Tibial nerve (tissue), 4 donors: ENCODE results near the gene TBC1D4. TPM values are rescaled to one million over a fixed set of nuclear protein-coding genes. Genes with fewer than 3 reads are reported as not detected.

Experiments
- DNase-seq, 2 donors: peaks; one replicate each; pipeline ENCODE4 v3.0.0-alpha.2; 2019; ENCODE audit warnings: low spot score in 2 of 2
- H3K27ac ChIP-seq, 4 donors: fragments of 200-600 bp; sonication (generic) in 3 of 4; one replicate each; pipeline ENCODE4 v1.5.1; 2017 to 2019; ENCODE audit warnings: mild to moderate bottlenecking in 1 of 4
- H3K27me3 ChIP-seq, 2 donors: fragments of 200-600 bp; sonication (generic) in 1 of 2; one replicate each; pipeline versions ENCODE4 v1.5.1 to v1.6.0; 2017 to 2019
- H3K36me3 ChIP-seq, 3 donors: fragments of 200-600 bp; sonication (generic); one replicate each; pipeline ENCODE4 v1.5.1; 2018 to 2019
- H3K4me1 ChIP-seq, 4 donors: fragments of 200-600 bp; sonication (generic) in 3 of 4; one replicate each; pipeline ENCODE4 v1.5.1; 2017 to 2019
- H3K4me3 ChIP-seq, 4 donors: fragments of 200-600 bp; sonication (generic) in 3 of 4; one replicate each; pipeline ENCODE4 v1.5.1; 2017 to 2019; ENCODE audit warnings: mild to moderate bottlenecking in 1 of 4, moderate library complexity in 1 of 4
- H3K9me3 ChIP-seq, 4 donors: fragments of 200-600 bp; sonication (generic) in 3 of 4; one replicate each; pipeline ENCODE4 v1.5.1; 2017 to 2019
- EP300 ChIP-seq, 2 donors: sonication (generic); formaldehyde crosslinking; IDR thresholded peaks; one replicate each; pipeline ENCODE4 v1.6.1; 2017; ENCODE audit warnings: antibody characterized with exemption in 2 of 2, mild to moderate bottlenecking in 1 of 2
- POLR2A ChIP-seq, 2 donors: fragments of 450-650 bp; IDR thresholded peaks; one replicate each; pipeline ENCODE4 v1.6.1; 2017; ENCODE audit warnings: antibody characterized with exemption in 2 of 2, mild to moderate bottlenecking in 2 of 2, moderate library complexity in 2 of 2
- whole genome bisulfite sequencing, 2 donors: methylation state at CpG; one replicate each; pipeline ENCODE4 v1.1.5; 2018; 5-methylcytosine and 5-hydroxymethylcytosine counted together
- total RNA-seq, 4 donors: library from RNA; depleted of rRNA; stranded (reverse); fragments of >200 nt; gene quantifications; one replicate each; pipeline ENCODE4 v1.1.0, GENCODE V29; 2016
- TF ChIP-seq, protein P1 (sequence below), 5 experiments: fragments of 200-600 bp in 3 of 5; fragments of 450-650 bp in 2 of 5; sonication (generic) in 3 of 5; IDR thresholded peaks; one replicate each; pipeline ENCODE4 v1.5.1; 2016 to 2019; ENCODE audit warnings: antibody characterized with exemption in 5 of 5, mild to moderate bottlenecking in 3 of 5, moderate library complexity in 2 of 5

The TBC1D4 gene
- total RNA-seq, 4 donors from 2014 or later, result 17.7 to 45.4 (median 33.4) TPM

- H3K27ac ChIP-seq, result no peak overlapping the region
- TF ChIP-seq, protein P1, sequence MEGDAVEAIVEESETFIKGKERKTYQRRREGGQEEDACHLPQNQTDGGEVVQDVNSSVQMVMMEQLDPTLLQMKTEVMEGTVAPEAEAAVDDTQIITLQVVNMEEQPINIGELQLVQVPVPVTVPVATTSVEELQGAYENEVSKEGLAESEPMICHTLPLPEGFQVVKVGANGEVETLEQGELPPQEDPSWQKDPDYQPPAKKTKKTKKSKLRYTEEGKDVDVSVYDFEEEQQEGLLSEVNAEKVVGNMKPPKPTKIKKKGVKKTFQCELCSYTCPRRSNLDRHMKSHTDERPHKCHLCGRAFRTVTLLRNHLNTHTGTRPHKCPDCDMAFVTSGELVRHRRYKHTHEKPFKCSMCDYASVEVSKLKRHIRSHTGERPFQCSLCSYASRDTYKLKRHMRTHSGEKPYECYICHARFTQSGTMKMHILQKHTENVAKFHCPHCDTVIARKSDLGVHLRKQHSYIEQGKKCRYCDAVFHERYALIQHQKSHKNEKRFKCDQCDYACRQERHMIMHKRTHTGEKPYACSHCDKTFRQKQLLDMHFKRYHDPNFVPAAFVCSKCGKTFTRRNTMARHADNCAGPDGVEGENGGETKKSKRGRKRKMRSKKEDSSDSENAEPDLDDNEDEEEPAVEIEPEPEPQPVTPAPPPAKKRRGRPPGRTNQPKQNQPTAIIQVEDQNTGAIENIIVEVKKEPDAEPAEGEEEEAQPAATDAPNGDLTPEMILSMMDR (IDR thresholded peaks at IDR 0.05), result no peak
- no peak for TF ChIP-seq POLR2A (IDR thresholded peaks at IDR 0.05)
- TF ChIP-seq EP300 (IDR thresholded peaks at IDR 0.05), result no peak
- no peaks in the 10 kb centered on the region for H3K9me3 ChIP-seq
- no peaks in the 10 kb centered on the region for H3K27me3 ChIP-seq
- H3K36me3 ChIP-seq, result peaks cover 0 to 12% (median 0%) of the 10 kb centered on the region in 3 donors
- no peak overlapping the region for H3K4me3 ChIP-seq
- H3K4me1 ChIP-seq, result no peaks in the 10 kb centered on the region
- DNase-seq, result no peak
These were observed 20.7 kb downstream of the TBC1D4 start for GRCh38 chr13:75461314-75461713.

DNA sequence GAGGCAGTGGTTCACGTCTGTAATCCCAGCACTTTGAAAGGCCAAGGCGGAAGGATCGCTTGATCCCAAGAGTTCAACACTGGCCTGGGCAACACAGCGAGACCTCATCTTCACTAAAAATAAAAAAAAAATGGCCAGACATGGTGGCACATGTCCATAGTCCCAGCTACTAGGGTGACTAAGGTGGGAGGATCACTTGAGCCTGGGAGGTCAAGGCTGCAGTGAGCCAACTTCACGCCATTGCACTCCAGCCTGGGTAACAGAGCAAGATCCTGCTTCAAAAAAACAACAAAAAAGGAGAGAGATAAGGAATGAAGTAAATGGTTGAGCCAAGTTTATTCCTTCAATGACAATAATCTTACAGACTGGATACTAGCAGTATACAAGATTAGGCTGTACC lies 21.3 kb downstream of the TBC1D4 start:
- peaks cover 0 to 12% (median 0%) of the 10 kb centered on the region in 3 donors for H3K36me3 ChIP-seq
- 69 to 78% methylated on average over 5 of the region's 5 CpGs for WGBS, 2 donors
- H3K27ac ChIP-seq, result no peak overlapping the region
- TF ChIP-seq POLR2A (IDR thresholded peaks at IDR 0.05) (no peak), EP300 (IDR thresholded peaks at IDR 0.05) (no peak)
- TF ChIP-seq, protein P1 (IDR thresholded peaks at IDR 0.05), result no peak
- no peaks in the 10 kb centered on the region for H3K9me3 ChIP-seq
- peaks cover 0 to 3% (median 0%) of the 10 kb centered on the region in 4 donors for H3K4me1 ChIP-seq
- no peak overlapping the region for H3K4me3 ChIP-seq
- H3K27me3 ChIP-seq, result no peaks in the 10 kb centered on the region
- DNase-seq, result no peak

- TF ChIP-seq EP300 (IDR thresholded peaks at IDR 0.05), result no peak
- TF ChIP-seq, protein P1 (IDR thresholded peaks at IDR 0.05), result no peak
- no peak for DNase-seq
- 68 to 71% methylated on average over 6 of the region's 6 CpGs for WGBS, 2 donors
These were observed 23.1 kb downstream of the TBC1D4 start for GRCh38 chr13:75458696-75459422.

GRCh38 chr13:75455962-75456361 lies 26.0 kb downstream of the TBC1D4 start:
- Histone ChIP-seq H3K4me1 (peaks cover 0 to 3% (median 0%) of the 10 kb centered on the region in 4 donors), H3K27ac (no peak overlapping the region), H3K27me3 (no peaks in the 10 kb centered on the region), H3K4me3 (no peak overlapping the region), H3K9me3 (no peaks in the 10 kb centered on the region), H3K36me3 (peaks cover 0 to 7% (median 0%) of the 10 kb centered on the region in 3 donors)
- no peak for DNase-seq
- TF ChIP-seq POLR2A (IDR thresholded peaks at IDR 0.05) (no peak), EP300 (IDR thresholded peaks at IDR 0.05) (no peak)
- TF ChIP-seq, protein P1 (IDR thresholded peaks at IDR 0.05), result no peak

More at GRCh38 chr13:75458696-75459422, 23.1 kb downstream of the TBC1D4 start:
- Histone ChIP-seq H3K9me3 (no peaks in the 10 kb centered on the region), H3K4me1 (peaks cover 0 to 3% (median 0%) of the 10 kb centered on the region in 4 donors), H3K27ac (no peak overlapping the region), H3K27me3 (no peaks in the 10 kb centered on the region), H3K4me3 (no peak overlapping the region), H3K36me3 (peaks cover 0 to 7% (median 0%) of the 10 kb centered on the region in 3 donors)

GRCh38 chr13:75454497-75454896 lies 27.5 kb downstream of the TBC1D4 start:
- 91 to 96% methylated on average over 1 of the region's 1 CpG for WGBS, 2 donors
- H3K27ac ChIP-seq, result no peak overlapping the region
- peaks cover 0 to 7% (median 0%) of the 10 kb centered on the region in 3 donors for H3K36me3 ChIP-seq
- DNase-seq, result no peak
- no peak overlapping the region for H3K4me3 ChIP-seq
- H3K9me3 ChIP-seq, result no peaks in the 10 kb centered on the region
- TF ChIP-seq POLR2A (IDR thresholded peaks at IDR 0.05) (no peak), EP300 (IDR thresholded peaks at IDR 0.05) (no peak)
- TF ChIP-seq, protein P1 (IDR thresholded peaks at IDR 0.05), result no peak
- H3K4me1 ChIP-seq, result peaks cover 0 to 3% (median 0%) of the 10 kb centered on the region in 4 donors
- no peaks in the 10 kb centered on the region for H3K27me3 ChIP-seq
